Mononuclear cell (primary cell): ENCODE data around the gene RNU5D-1. TPM values are rescaled to one million over a fixed set of nuclear protein-coding genes. Genes with fewer than 3 reads are reported as not detected.

Experiments
- total RNA-seq: library from RNA; depleted of rRNA; stranded (reverse); fragments of >200 nt; gene quantifications from one replicate; pipeline ENCODE4 v1.2.3, GENCODE V29; 2012

Gene RNU5D-1
- total RNA-seq, 1 donor: not detected

Other genes with a start within 250 kb of the RNU5D-1 start
- 0.52 TPM for gene TMEM53, start 56.7 kb downstream of the RNU5D-1 start, total RNA-seq
- gene ARMH1, start 56.5 kb downstream of the RNU5D-1 start, total RNA-seq: 30.0 TPM
- gene KIF2C, start 8.7 kb upstream of the RNU5D-1 start, total RNA-seq: 0.21 TPM
- gene RPS8, start 44.4 kb upstream of the RNU5D-1 start, total RNA-seq: 2,122 TPM
- 0.21 TPM for gene BEST4, start 57.0 kb upstream of the RNU5D-1 start, total RNA-seq
- gene PLK3, start 69.2 kb upstream of the RNU5D-1 start, total RNA-seq: 224 TPM
- gene DYNLT4, start 76.2 kb upstream of the RNU5D-1 start, total RNA-seq: 4.6 TPM
- gene BTBD19, start 77.4 kb upstream of the RNU5D-1 start, total RNA-seq: 8.7 TPM
- gene PTCH2, start 112.1 kb upstream of the RNU5D-1 start, total RNA-seq: 0.52 TPM